Measurements from ENCODE around the gene TOR1AIP2. TPM values are rescaled to one million over a fixed set of nuclear protein-coding genes. Genes with fewer than 3 reads are reported as not detected.
"Not testable (repeated sequence)": the region's sequence is repeated elsewhere in the genome, so short reads cannot be mapped to it uniquely, and the experiment has no call there.

The TOR1AIP2 gene
- total RNA-seq, 1 donor from 2014 or later, result 57.4 TPM

- no peak for DNase-seq (ENCODE audit: low read depth)
- TF ChIP-seq CTCF (conservative IDR thresholded peaks at IDR 0.05; ENCODE audit: low read depth, low read length), result peak; percentile 84
- no peak overlapping the region for H3K4me3 ChIP-seq (ENCODE audit: low read depth, low read length)
Measured at GRCh38 chr1:179867493-179868330, 9.9 kb downstream of the TOR1AIP2 start.

- no peak overlapping the region for H3K4me3 ChIP-seq (ENCODE audit: low read depth, low read length)
- DNase-seq (ENCODE audit: low read depth), result no peak
- TF ChIP-seq CTCF (conservative IDR thresholded peaks at IDR 0.05; ENCODE audit: low read depth, low read length), result no peak
Measured at GRCh38 chr1:179866616-179867015, 11.0 kb downstream of the TOR1AIP2 start.

- no peak for DNase-seq (ENCODE audit: low read depth)
- TF ChIP-seq CTCF (conservative IDR thresholded peaks at IDR 0.05; ENCODE audit: low read depth, low read length), result no peak
- no peak overlapping the region for H3K4me3 ChIP-seq (ENCODE audit: low read depth, low read length)
Measured at GRCh38 chr1:179865377-179865776, 12.2 kb downstream of the TOR1AIP2 start.

GRCh38 chr1:179860652-179861051, 17.0 kb downstream of the TOR1AIP2 start:
- no peak overlapping the region for H3K4me3 ChIP-seq (ENCODE audit: low read depth, low read length)
- DNase-seq (ENCODE audit: low read depth), result no peak
- TF ChIP-seq CTCF (conservative IDR thresholded peaks at IDR 0.05; ENCODE audit: low read depth, low read length), result no peak

- TF ChIP-seq CTCF (conservative IDR thresholded peaks at IDR 0.05; ENCODE audit: low read depth, low read length), result no peak
- H3K4me3 ChIP-seq (ENCODE audit: low read depth, low read length), result no peak overlapping the region
- no peak for DNase-seq (ENCODE audit: low read depth)
Measured at GRCh38 chr1:179857009-179857408, 20.6 kb downstream of the TOR1AIP2 start.

GRCh38 chr1:179856296-179856695, 21.3 kb downstream of the TOR1AIP2 start:
- DNase-seq (ENCODE audit: low read depth), result no peak
- TF ChIP-seq CTCF (conservative IDR thresholded peaks at IDR 0.05; ENCODE audit: low read depth, low read length), result no peak
- no peak overlapping the region for H3K4me3 ChIP-seq (ENCODE audit: low read depth, low read length)

- not testable (repeated sequence) for DNase-seq (ENCODE audit: low read depth); H3K4me3 ChIP-seq (ENCODE audit: low read depth, low read length)
Measured at GRCh38 chr1:179855831-179856230, 21.8 kb downstream of the TOR1AIP2 start.

Measured in epithelial cell of proximal tubule (primary cell).